GM13976 (cell line): ENCODE measurements around the gene PIM1.
"Not testable (repeated sequence)": the region's sequence is repeated elsewhere in the genome, so short reads cannot be mapped to it uniquely, and the experiment has no call there.

Experiments
- DNase-seq: peaks from one replicate; pipeline ENCODE4 v3.0.0; 2012; ENCODE audit warnings: low spot score
- in situ Hi-C: fragments of 300-500 bp; cut with MboI; formaldehyde crosslinking; loops from one replicate; pipeline ENCODE4 v1.12.0; 2022; ENCODE audit warnings: low sequenced_read_pairs, mixed read lengths, inconsistent platforms; ENCODE audit not compliant: unreplicated experiment
- TF ChIP-seq, protein P1 (sequence below): IDR thresholded peaks from 2 replicates; pipeline ENCODE4 v1.5.1; 2012; ENCODE audit warnings: borderline replicate concordance, mild to moderate bottlenecking; ENCODE audit not compliant: insufficient read depth; ENCODE audit errors: extremely low read depth, missing control alignments, control extremely low read depth

Gene PIM1

DNA sequence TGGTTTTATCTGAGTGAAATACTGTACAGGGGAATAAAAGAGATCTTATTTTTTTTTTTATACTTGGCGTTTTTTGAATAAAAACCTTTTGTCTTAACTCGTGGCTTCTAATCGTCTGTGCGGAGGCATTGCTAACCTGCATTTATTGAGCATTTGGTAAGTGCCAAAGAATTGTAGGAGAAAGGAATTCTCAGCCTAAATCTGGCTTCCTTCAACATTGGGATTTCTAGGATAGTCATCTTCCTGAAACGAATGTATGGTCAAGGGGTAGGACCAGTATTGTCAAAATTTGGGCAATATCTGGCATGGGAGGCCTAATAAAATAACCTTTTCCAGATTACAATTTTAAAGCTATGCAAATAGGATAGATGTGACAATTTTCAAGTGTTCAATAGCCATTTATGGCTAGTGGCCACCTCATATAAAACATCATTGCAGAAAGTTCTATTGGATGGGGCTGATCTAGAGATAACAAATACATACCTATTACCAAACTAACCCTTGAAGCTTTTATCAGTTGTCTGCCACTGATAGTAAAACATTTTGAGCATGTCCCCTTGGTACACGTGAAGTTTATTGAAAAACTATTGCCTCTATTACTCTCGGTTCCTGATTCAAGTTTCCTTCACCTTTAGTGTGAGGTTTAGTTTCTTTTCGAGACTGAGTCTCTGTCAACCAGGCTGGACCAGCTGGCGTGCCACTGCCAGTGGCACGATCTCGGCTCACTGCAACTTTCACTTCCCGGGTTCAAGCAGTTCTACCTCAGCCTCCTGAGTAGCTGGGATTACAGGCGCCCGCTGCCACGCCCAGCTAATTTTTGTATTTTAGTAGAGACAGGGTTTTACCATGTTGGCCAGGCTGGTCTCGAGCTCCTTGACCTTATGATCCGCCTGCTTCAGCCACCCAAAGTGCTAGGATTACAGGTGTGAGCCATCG is 5.6 kb downstream of the PIM1 start:
- DNase-seq = no peak
- TF ChIP-seq, protein P1, sequence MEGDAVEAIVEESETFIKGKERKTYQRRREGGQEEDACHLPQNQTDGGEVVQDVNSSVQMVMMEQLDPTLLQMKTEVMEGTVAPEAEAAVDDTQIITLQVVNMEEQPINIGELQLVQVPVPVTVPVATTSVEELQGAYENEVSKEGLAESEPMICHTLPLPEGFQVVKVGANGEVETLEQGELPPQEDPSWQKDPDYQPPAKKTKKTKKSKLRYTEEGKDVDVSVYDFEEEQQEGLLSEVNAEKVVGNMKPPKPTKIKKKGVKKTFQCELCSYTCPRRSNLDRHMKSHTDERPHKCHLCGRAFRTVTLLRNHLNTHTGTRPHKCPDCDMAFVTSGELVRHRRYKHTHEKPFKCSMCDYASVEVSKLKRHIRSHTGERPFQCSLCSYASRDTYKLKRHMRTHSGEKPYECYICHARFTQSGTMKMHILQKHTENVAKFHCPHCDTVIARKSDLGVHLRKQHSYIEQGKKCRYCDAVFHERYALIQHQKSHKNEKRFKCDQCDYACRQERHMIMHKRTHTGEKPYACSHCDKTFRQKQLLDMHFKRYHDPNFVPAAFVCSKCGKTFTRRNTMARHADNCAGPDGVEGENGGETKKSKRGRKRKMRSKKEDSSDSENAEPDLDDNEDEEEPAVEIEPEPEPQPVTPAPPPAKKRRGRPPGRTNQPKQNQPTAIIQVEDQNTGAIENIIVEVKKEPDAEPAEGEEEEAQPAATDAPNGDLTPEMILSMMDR = no peak
- in situ Hi-C loops = no loop called here

- in situ Hi-C loops = no loop called here
- no peak for DNase-seq
Measured at GRCh38 chr6:37176268-37177076, 6.5 kb downstream of the PIM1 start.

GRCh38 chr6:37177077-37177934 is 7.4 kb downstream of the PIM1 start:
- TF ChIP-seq, protein P1 = no peak
- DNase-seq = no peak
- in situ Hi-C loops = no loop called here

More at GRCh38 chr6:37176268-37177076, 6.5 kb downstream of the PIM1 start:
- TF ChIP-seq, protein P1 = no peak

- TF ChIP-seq, protein P1 = no peak
- in situ Hi-C loops = no loop called here
- DNase-seq = no peak
Measured at GRCh38 chr6:37177935-37178517, 8.1 kb downstream of the PIM1 start.

DNA sequence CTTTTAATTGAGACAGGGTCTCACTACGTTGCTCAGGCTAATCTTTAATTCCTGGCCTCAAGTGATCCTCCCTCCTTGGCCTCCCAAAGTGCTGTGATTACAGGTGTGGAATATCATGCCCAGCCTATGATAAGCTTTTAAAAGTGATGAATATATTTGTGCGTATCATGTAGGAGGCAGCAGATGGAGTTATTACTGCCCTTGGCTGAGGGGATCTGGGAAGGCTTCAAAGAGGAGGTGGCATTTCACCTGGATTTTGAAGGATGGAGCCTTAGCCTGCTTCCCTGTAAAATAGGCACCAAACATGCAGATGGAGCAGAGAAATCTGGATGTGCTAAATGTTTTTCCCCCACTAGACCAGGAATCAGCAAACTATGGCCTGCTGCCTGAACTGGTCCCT is 10.1 kb downstream of the PIM1 start:
- TF ChIP-seq, protein P1 = no peak

DNA sequence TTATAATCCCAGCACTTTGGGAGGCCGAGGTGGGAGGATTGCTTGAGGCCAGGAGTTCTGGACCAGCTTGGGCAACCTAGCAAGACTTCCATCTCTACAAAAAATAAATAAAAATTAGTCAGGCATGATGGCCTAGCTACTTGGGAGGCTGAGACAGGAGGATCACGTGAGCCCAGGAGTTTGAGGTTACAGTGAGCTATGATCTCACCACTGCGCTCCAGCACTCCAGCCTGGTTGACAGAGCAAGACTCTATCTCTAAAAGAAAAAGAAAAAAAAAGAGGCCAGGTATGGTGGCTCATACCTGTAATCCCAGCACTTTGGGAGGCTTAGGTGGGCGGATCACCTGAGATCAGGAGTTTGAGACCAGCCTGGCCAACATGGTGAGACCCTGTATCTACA is 10.7 kb downstream of the PIM1 start:
- DNase-seq, in situ Hi-C loops: not testable (repeated sequence)

More for the DNA sequence above, 10.1 kb downstream of the PIM1 start:
- DNase-seq = no peak
- in situ Hi-C loops = no loop called here
